Spleen (tissue), 7 donors: ENCODE results near the gene NTRK2.

Source experiments
- POLR2A ChIP-seq, 3 donors: fragments of 450-650 bp; IDR thresholded peaks; one replicate each; pipeline ENCODE4 v1.5.1; 2017; ENCODE audit warnings: antibody characterized with exemption in 3 of 3, mild to moderate bottlenecking in 1 of 3
- POLR2AphosphoS5 ChIP-seq, 3 donors: sonication (generic); formaldehyde crosslinking; IDR thresholded peaks; one replicate each; pipeline ENCODE4 v1.5.1; 2017; ENCODE audit warnings: antibody characterized with exemption in 3 of 3
- TF ChIP-seq, protein P1 (sequence below), 11 experiments: fragments of 200-600 bp in 7 of 11; fragments of 450-650 bp in 4 of 11; sonication (generic) in 4 of 11; IDR thresholded peaks in 8 of 11; conservative IDR thresholded peaks in 3 of 11; 1 replicate in 7 of 11; 2 replicates in 4 of 11; pipeline versions ENCODE4 v1.4.0 to v1.8.0; 2016 to 2021; ENCODE audit warnings: antibody characterized with exemption in 11 of 11, inconsistent platforms in 4 of 11, mild to moderate bottlenecking in 1 of 11
- donor health status: DM: no; HTN: no; CAD: no; lungs with moderate emphysema.
- donor health status: DM: no; HTN: no; CAD: no.
- donor health status: DM: no; HTN: no; CAD: no.

DNA sequence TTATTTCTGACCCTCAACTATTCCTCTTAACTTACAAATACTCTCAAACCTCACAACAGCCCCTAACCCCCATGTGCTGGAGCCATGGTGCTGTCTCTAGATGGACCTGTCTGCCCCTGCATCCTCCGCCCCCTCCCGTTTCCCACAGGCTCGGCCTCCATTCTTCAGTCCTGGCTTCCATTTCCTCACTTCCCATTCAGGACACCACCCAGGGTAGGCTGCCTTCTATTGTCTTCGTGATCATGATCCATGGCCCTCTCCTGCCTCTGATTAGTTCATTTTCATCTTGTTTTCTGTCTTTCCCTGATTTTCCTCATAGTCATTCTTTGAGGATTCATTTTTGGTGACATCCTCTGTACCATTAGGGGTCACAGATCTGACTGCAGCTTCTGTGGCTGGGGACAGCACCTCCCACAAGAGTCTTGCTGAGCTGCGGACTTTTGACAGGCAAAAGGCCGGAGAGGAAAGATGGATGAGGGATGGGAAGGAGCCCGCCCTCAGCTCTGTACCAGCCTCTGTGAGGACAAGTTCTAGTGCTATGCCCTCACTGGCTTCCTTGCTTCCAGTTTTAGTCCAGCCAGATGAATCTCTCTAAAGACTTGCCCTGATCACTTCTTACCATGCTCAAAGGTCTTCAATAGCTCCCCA is 255.8 kb downstream of the NTRK2 start:
- TF ChIP-seq POLR2A (IDR thresholded peaks at IDR 0.05) (no peak), POLR2AphosphoS5 (IDR thresholded peaks at IDR 0.05) (no peak)
- TF ChIP-seq, protein P1, sequence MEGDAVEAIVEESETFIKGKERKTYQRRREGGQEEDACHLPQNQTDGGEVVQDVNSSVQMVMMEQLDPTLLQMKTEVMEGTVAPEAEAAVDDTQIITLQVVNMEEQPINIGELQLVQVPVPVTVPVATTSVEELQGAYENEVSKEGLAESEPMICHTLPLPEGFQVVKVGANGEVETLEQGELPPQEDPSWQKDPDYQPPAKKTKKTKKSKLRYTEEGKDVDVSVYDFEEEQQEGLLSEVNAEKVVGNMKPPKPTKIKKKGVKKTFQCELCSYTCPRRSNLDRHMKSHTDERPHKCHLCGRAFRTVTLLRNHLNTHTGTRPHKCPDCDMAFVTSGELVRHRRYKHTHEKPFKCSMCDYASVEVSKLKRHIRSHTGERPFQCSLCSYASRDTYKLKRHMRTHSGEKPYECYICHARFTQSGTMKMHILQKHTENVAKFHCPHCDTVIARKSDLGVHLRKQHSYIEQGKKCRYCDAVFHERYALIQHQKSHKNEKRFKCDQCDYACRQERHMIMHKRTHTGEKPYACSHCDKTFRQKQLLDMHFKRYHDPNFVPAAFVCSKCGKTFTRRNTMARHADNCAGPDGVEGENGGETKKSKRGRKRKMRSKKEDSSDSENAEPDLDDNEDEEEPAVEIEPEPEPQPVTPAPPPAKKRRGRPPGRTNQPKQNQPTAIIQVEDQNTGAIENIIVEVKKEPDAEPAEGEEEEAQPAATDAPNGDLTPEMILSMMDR (IDR thresholded peaks at IDR 0.05 in 8 of 11, conservative IDR thresholded peaks at IDR 0.05 in 3 of 11): no peak
